ENCODE results near the gene ZCRB1. TPM values are rescaled to one million over a fixed set of nuclear protein-coding genes. Genes with fewer than 3 reads are reported as not detected.

ZCRB1 gene
- total and polyA plus RNA-seq, 2 experiments from 2014 or later = 18.1 to 256 TPM

DNA sequence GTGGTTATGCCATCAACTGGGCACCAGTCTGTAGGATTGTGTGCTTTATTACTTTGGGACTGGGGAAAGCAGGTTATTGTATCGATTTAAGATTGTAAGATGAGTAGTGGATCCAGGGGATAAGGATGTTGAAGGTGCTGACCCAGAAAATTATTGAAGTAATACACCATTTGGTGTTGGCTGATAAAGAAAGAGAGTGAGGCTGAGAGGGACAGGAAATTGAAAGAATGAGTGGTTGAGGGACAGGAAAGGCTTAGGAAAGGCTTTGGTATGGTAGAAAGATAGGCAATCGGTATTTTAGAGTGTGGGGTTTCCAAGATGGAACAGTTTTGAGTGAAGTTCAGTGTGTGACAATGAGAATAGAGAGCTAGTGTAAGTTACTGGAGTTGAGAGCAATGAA lies 12.4 kb upstream of the ZCRB1 start:
- 0 out of 2 replicates have a peak, but pooled peaks cover 15% of the 10 kb centered on the region for H3K4me1 ChIP-seq (ENCODE audit: insufficient read depth)
- no peak overlapping the region for H2AFZ ChIP-seq
- no peaks in the 10 kb centered on the region for H3F3A ChIP-seq (replicated peaks; ENCODE audit: low read depth)
- no peaks in the 10 kb centered on the region for H3K27me3 ChIP-seq (ENCODE audit: insufficient read depth)
- H3K4me3 ChIP-seq = no peak overlapping the region
- H3K9me2 ChIP-seq (ENCODE audit: insufficient read depth) = no peaks in the 10 kb centered on the region
- Mint-ChIP-seq H3K27ac (peak overlapping the region; percentile 4; the same call in 1 of the 2 replicates), H3K4me3 (no peak overlapping the region), H3K36me3 (ENCODE audit: low read depth) (peaks cover 6% of the 10 kb centered on the region; the same call in 2 of the 3 replicates), H3K4me1 (peaks cover 15% of the 10 kb centered on the region), H3K9me3 (no peaks in the 10 kb centered on the region), H3K27me3 (ENCODE audit: insufficient read depth, low read depth, poor library complexity) (no peaks in the 10 kb centered on the region)
- TF ChIP-seq, protein P1, sequence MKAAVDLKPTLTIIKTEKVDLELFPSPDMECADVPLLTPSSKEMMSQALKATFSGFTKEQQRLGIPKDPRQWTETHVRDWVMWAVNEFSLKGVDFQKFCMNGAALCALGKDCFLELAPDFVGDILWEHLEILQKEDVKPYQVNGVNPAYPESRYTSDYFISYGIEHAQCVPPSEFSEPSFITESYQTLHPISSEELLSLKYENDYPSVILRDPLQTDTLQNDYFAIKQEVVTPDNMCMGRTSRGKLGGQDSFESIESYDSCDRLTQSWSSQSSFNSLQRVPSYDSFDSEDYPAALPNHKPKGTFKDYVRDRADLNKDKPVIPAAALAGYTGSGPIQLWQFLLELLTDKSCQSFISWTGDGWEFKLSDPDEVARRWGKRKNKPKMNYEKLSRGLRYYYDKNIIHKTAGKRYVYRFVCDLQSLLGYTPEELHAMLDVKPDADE (IDR thresholded peaks at IDR 0.05) = no peak
- no peak for TF ChIP-seq JUNB (IDR thresholded peaks at IDR 0.05; ENCODE audit: unreplicated experiment)
- TF ChIP-seq, protein P2, sequence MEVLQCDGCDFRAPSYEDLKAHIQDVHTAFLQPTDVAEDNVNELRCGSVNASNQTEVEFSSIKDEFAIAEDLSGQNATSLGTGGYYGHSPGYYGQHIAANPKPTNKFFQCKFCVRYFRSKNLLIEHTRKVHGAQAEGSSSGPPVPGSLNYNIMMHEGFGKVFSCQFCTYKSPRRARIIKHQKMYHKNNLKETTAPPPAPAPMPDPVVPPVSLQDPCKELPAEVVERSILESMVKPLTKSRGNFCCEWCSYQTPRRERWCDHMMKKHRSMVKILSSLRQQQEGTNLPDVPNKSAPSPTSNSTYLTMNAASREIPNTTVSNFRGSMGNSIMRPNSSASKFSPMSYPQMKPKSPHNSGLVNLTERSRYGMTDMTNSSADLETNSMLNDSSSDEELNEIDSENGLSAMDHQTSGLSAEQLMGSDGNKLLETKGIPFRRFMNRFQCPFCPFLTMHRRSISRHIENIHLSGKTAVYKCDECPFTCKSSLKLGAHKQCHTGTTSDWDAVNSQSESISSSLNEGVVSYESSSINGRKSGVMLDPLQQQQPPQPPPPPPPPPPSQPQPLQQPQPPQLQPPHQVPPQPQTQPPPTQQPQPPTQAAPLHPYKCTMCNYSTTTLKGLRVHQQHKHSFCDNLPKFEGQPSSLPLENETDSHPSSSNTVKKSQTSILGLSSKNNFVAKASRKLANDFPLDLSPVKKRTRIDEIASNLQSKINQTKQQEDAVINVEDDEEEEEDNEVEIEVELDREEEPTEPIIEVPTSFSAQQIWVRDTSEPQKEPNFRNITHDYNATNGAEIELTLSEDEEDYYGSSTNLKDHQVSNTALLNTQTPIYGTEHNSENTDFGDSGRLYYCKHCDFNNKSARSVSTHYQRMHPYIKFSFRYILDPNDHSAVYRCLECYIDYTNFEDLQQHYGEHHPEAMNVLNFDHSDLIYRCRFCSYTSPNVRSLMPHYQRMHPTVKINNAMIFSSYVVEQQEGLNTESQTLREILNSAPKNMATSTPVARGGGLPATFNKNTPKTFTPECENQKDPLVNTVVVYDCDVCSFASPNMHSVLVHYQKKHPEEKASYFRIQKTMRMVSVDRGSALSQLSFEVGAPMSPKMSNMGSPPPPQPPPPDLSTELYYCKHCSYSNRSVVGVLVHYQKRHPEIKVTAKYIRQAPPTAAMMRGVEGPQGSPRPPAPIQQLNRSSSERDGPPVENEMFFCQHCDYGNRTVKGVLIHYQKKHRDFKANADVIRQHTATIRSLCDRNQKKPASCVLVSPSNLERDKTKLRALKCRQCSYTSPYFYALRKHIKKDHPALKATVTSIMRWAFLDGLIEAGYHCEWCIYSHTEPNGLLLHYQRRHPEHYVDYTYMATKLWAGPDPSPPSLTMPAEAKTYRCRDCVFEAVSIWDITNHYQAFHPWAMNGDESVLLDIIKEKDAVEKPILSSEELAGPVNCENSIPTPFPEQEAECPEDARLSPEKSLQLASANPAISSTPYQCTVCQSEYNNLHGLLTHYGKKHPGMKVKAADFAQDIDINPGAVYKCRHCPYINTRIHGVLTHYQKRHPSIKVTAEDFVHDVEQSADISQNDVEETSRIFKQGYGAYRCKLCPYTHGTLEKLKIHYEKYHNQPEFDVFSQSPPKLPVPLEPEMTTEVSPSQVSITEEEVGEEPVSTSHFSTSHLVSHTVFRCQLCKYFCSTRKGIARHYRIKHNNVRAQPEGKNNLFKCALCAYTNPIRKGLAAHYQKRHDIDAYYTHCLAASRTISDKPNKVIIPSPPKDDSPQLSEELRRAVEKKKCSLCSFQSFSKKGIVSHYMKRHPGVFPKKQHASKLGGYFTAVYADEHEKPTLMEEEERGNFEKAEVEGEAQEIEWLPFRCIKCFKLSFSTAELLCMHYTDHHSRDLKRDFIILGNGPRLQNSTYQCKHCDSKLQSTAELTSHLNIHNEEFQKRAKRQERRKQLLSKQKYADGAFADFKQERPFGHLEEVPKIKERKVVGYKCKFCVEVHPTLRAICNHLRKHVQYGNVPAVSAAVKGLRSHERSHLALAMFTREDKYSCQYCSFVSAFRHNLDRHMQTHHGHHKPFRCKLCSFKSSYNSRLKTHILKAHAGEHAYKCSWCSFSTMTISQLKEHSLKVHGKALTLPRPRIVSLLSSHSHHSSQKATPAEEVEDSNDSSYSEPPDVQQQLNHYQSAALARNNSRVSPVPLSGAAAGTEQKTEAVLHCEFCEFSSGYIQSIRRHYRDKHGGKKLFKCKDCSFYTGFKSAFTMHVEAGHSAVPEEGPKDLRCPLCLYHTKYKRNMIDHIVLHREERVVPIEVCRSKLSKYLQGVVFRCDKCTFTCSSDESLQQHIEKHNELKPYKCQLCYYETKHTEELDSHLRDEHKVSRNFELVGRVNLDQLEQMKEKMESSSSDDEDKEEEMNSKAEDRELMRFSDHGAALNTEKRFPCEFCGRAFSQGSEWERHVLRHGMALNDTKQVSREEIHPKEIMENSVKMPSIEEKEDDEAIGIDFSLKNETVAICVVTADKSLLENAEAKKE (CRISPR knock-in tag; IDR thresholded peaks at IDR 0.05) = no peak
- TF ChIP-seq NANOG (IDR thresholded peaks at IDR 0.05; ENCODE audit: borderline replicate concordance) = no peak
- no peak for TF ChIP-seq EZH2 (IDR thresholded peaks at IDR 0.05; ENCODE audit: low read depth, unreplicated experiment)
- TF ChIP-seq CTCF (conservative IDR thresholded peaks at IDR 0.05; ENCODE audit: low read depth in 2 of 2) = no peak
- H3K27ac ChIP-seq (ENCODE audit: low read depth) = no peak overlapping the region
- peaks cover 28% of the 10 kb centered on the region for H4K20me1 ChIP-seq (replicated peaks; ENCODE audit: insufficient read depth)
- H3K79me2 ChIP-seq (replicated peaks; ENCODE audit: insufficient read depth) = peaks cover 96% of the 10 kb centered on the region
- ATAC-seq (no peak), DNase-seq (ENCODE audit: low spot score) (no peak)
- H3K4me2 ChIP-seq = no peak overlapping the region
- peaks cover 7% of the 10 kb centered on the region; the same call in 1 of the 2 replicates for H3K36me3 ChIP-seq (ENCODE audit: insufficient read depth)
